ENCODE measurements around the gene SIRT3.

Gene SIRT3

DNA sequence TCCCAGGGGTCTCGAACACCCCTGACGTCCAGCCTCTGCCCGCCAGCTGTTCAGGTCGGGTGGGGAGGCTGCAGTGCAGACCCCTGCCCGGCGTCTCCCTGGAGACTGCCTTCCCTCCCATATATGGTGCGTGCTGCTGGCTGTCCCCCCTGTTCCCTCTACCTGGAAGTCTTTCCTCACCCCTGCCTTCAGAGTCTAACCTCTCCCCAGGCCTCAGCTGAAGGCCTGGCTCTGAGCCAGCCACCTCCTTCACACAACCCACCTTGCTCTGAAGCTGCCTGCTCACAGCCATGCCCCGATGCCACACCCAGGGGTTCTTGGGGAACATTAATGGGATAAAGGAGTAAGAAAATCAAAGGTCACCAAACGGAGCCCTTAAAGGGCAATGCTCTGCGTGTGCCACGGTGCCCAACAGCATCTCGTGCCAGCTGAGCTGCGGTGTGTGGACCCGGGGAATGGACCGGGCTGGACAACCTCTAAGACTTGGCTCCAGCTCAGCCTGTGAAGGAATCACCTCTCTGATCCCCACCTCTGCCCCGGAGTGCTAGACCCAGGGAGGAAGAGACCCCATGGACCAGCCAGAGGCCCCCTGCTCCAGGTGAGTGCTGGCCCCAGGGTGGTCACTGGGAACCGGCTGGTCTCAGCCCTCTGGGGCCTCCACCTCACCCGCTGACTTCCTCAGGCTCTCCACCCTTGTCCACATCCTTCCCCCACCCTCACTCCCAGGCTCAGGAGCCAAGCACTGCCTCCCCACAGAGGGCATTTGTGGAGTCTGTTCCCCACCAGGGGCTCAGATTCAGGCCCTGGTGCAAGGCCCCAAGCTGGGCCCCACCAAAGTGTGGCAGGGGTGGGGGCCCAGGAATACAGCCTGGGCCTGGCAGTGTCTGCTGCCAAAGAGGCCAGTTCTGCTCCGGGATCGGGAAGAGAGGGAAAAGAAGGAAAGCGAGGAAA lies 42.1 kb upstream of the SIRT3 start, which contains the start of gene NLRP6:
Gene NLRP6, plus strand, starts transcription at position 407 of the 951 bp plus-strand sequence. Its CDS starts 163 bp downstream, at position 570.
- Histone ChIP-seq H3K27ac (no peak within 1 kb of the TSS), H3K36me3 (ENCODE audit: insufficient read depth) (no peaks in the 10 kb centered on the region), H4K20me1 (ENCODE audit: insufficient read depth) (no peaks in the 10 kb centered on the region), H3K79me2 (ENCODE audit: insufficient read depth, low read depth) (no peaks in the 10 kb centered on the region), H3K9ac (no peak within 1 kb of the TSS), H2AFZ (ENCODE audit: low read depth) (no peak within 1 kb of the TSS), H3K27me3 (ENCODE audit: insufficient read depth, low read depth) (peaks cover 11% of the 10 kb centered on the region), H3K4me2 (no peak within 1 kb of the TSS), H3K4me1 (ENCODE audit: low read depth, poor library complexity, severe bottlenecking) (no peaks in the 10 kb centered on the region), H3K4me3 (IDR thresholded peaks at IDR 0.05; ENCODE audit: insufficient read depth, low read depth, low read length) (no peak within 1 kb of the TSS)
- TF ChIP-seq, protein P1, sequence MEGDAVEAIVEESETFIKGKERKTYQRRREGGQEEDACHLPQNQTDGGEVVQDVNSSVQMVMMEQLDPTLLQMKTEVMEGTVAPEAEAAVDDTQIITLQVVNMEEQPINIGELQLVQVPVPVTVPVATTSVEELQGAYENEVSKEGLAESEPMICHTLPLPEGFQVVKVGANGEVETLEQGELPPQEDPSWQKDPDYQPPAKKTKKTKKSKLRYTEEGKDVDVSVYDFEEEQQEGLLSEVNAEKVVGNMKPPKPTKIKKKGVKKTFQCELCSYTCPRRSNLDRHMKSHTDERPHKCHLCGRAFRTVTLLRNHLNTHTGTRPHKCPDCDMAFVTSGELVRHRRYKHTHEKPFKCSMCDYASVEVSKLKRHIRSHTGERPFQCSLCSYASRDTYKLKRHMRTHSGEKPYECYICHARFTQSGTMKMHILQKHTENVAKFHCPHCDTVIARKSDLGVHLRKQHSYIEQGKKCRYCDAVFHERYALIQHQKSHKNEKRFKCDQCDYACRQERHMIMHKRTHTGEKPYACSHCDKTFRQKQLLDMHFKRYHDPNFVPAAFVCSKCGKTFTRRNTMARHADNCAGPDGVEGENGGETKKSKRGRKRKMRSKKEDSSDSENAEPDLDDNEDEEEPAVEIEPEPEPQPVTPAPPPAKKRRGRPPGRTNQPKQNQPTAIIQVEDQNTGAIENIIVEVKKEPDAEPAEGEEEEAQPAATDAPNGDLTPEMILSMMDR (conservative IDR thresholded peaks at IDR 0.05; ENCODE audit: low read depth, low read length), result no peak

DNA sequence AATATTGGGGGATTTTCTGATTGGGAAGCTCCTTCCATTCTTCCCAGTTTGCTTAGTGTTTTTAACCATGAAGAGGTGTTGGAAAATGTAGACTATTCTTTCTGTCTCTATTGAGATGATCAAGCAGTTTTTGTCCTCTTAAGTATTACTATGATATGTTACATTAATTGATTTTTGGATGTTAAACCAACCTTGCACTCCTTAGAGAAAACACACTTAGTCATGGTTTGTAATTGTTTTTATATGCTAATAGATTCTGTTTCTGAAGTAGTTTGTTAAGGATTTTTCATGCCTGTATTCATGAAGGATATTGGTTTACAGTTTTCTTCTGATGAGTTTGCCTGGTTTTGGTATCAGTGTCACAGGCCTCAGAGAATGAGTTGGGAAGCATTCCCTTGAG lies 40.1 kb upstream of the SIRT3 start:
- Histone ChIP-seq H3K36me3 (ENCODE audit: insufficient read depth) (no peaks in the 10 kb centered on the region), H3K4me2 (no peak overlapping the region), H2AFZ (ENCODE audit: low read depth) (no peak overlapping the region), H4K20me1 (ENCODE audit: insufficient read depth) (no peaks in the 10 kb centered on the region), H3K27ac (no peak overlapping the region), H3K27me3 (ENCODE audit: insufficient read depth, low read depth) (no peaks in the 10 kb centered on the region), H3K9ac (no peak overlapping the region), H3K4me3 (IDR thresholded peaks at IDR 0.05; ENCODE audit: insufficient read depth, low read depth, low read length) (no peak overlapping the region), H3K4me1 (ENCODE audit: low read depth, poor library complexity, severe bottlenecking) (no peaks in the 10 kb centered on the region), H3K79me2 (ENCODE audit: insufficient read depth, low read depth) (no peaks in the 10 kb centered on the region)
- TF ChIP-seq, protein P1 (conservative IDR thresholded peaks at IDR 0.05; ENCODE audit: low read depth, low read length), result no peak

DNA sequence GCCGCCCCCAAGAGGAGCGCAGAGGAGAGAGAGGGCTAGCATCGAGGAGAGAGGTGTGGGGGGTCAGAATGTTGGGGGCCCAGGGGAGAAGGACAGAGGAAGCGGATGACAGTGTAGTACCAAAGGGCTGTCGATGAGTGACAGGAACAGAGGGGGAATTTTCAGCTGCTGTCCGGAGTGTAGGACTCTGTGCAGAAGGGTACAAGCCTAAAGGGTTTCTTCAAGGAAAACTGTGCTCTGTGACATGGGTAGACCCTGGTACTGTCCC lies 36.7 kb upstream of the SIRT3 start:
- H3K4me3 ChIP-seq (IDR thresholded peaks at IDR 0.05; ENCODE audit: insufficient read depth, low read depth, low read length), result no peak overlapping the region
- no peak overlapping the region for H3K27ac ChIP-seq
- TF ChIP-seq, protein P1 (conservative IDR thresholded peaks at IDR 0.05; ENCODE audit: low read depth, low read length), result no peak
- no peaks in the 10 kb centered on the region for H3K27me3 ChIP-seq (ENCODE audit: insufficient read depth, low read depth)
- H4K20me1 ChIP-seq (ENCODE audit: insufficient read depth), result no peaks in the 10 kb centered on the region
- H3K4me1 ChIP-seq (ENCODE audit: low read depth, poor library complexity, severe bottlenecking), result peaks cover 17% of the 10 kb centered on the region
- no peak overlapping the region for H3K4me2 ChIP-seq
- no peaks in the 10 kb centered on the region for H3K36me3 ChIP-seq (ENCODE audit: insufficient read depth)
- no peak overlapping the region for H2AFZ ChIP-seq (ENCODE audit: low read depth)
- no peak overlapping the region for H3K9ac ChIP-seq
- 0 out of 2 replicates have a peak, but pooled peaks cover 7% of the 10 kb centered on the region for H3K79me2 ChIP-seq (ENCODE audit: insufficient read depth, low read depth)

DNA sequence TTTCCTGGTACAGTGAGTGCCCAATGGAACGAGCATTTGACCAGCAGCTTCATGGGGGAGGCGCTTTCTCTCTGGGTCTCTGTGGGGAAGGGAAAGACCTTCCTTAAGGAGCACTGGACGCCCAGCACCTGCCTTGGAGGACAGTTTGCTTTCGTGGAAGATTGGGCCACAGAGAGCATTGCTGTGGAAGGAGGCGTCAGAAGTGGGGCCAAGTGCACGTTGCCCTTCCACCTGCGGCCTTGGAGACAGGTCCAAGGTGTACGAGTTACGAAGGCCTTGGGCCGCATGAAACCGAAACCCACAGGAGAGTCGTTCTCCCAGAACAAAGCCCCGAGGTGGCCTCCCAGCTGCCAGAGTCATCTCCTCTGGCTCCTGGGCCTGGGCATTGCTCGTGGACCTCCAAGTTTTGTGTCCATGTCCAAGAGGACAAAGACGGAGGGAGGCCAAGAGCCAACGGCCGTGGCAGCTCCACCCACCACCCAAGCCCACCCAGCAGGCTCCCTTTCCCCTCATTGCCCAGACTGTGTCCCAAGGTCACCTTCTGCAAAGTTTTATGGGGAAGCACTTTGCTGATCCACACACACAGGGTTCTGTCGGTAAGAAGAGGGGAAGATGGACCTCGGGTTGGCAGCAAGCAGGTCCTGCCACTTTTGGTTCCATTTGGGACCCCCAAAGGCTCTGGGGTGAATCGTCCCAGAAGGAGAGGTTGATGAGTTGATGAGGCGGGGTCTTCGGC lies 36.2 kb upstream of the SIRT3 start:
- H3K79me2 ChIP-seq (ENCODE audit: insufficient read depth, low read depth), result 0 out of 2 replicates have a peak, but pooled peaks cover 9% of the 10 kb centered on the region
- no peak overlapping the region for H3K9ac ChIP-seq
- H3K4me3 ChIP-seq (IDR thresholded peaks at IDR 0.05; ENCODE audit: insufficient read depth, low read depth, low read length), result no peak overlapping the region
- H3K27me3 ChIP-seq (ENCODE audit: insufficient read depth, low read depth), result no peaks in the 10 kb centered on the region
- no peak overlapping the region for H2AFZ ChIP-seq (ENCODE audit: low read depth)
- TF ChIP-seq, protein P1 (conservative IDR thresholded peaks at IDR 0.05; ENCODE audit: low read depth, low read length), result no peak
- H3K36me3 ChIP-seq (ENCODE audit: insufficient read depth), result no peaks in the 10 kb centered on the region
- no peaks in the 10 kb centered on the region for H4K20me1 ChIP-seq (ENCODE audit: insufficient read depth)
- H3K27ac ChIP-seq, result no peak overlapping the region
- H3K4me2 ChIP-seq, result no peak overlapping the region
- H3K4me1 ChIP-seq (ENCODE audit: low read depth, poor library complexity, severe bottlenecking), result peaks cover 17% of the 10 kb centered on the region
